ENCODE measurements around the gene SMG6.
A peak's percentile ranks its signal among the peaks of the same experiment; 100 is the strongest.
"Not testable (repeated sequence)": the region's sequence is repeated elsewhere in the genome, so short reads cannot be mapped to it uniquely, and the experiment has no call there.

Gene SMG6

DNA sequence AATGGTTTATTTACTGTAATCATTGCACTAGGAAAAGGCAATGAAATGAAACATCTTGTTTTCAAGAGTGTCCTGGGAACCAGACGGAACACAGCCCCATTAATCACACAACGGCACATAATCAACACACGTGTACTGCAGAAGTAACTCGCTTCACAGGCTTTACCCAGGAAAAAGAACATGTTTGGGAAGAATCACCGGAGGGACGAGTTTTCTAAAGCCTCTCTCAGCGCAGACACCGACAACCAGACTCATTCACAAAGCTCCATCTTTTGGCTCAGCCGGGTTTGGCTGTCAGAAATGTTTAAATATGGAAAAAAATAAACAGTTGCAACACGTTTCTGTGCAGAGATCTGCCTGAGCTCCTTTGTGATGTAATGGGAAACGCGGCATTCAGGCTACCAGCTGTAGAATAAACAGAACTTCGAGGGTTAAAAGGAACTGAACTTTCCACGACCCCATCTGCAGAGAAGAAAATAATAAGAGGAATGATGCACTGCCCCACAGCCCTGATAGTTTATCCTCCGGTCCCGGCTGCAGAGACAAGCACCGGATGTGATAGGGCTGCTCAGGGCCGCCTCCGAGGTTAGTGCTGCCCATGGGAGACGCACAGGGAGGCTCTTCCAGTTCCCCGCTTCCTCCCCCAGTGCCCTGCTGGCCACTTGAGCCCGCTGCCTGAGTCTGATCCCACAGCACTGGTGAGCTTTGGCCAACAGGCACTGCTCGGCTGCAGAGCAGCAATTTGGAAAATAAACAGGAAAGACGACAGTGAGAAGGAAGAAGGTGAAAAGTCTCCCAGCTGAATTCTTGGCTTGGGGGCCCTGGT lies 128.9 kb downstream of the SMG6 start:
- no peak for DNase-seq

DNA sequence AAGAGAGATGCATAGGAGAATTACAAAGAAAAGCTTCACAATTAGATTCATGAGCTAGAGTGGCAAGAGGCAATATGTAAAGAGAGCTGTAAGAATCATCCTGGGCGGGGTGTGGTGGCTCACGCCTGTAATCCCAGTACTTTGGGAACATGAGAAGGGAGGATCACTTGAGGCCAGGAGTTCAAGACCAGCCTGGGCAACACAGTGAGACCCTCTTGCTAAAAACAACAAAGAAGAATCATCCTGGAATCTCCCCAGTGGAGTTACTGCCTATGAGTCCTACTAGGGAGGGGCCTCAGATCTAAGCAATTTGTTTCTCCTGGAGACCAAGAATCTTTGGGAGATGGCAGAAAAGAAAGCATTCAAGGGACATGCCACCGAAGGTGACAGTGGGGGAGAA lies 129.6 kb downstream of the SMG6 start:
- no peak for DNase-seq

DNA sequence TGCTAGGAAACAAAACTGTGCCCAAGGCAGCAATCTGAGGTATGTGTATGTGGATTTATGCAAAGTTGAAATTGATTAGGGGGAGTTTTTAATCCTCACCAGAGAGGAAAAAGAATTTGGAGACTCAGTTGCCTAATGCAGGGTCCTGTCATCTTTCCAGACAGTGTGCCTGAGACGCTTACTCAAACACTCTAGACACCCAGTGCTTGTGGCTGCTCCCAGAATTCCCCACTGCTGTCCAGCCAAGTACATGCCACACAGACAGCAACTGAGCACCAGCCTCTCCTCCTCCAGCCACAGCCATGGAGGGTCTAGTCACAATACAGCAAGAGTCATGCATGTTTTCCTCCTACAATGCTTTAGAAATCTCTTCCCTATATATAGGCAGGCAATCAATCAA lies 130.6 kb downstream of the SMG6 start:
- DNase-seq, result no peak

DNA sequence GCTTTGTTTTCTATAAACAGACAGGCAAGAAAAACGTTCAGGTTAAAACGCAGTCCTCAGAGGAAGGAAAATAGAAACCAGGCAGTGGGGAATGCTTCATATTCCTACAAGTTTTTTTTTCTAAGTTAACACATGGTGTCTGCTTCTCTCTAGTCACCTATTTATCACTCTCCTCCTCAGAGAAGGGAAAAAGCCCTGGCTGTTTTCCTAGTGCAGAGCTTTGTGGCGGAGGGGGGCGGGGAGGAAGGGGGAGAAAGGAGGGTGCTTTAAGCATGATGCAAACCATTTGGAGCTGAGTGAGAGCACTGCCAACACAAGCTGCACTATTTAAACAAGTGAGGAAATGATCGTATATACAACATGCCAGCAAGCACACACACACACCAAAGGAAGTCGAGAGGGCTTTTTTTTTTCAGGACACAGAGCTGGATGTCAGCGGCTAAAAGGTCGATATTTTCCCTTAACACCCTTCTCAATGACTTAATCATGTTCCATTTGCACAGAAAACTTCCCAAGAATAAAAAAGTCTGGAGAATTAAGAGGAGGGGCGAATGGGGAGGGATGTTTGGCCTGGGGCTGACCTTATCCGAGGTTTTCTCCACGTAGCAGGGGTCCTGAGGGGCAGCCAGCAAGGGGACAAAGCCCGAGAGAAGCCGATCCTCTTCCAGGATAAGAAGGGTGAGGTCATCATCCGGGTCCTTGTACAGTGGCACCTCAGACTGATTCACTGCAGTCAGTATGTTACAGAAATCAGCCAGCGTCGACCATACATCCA lies 131.3 kb downstream of the SMG6 start:
- no peak for DNase-seq

DNA sequence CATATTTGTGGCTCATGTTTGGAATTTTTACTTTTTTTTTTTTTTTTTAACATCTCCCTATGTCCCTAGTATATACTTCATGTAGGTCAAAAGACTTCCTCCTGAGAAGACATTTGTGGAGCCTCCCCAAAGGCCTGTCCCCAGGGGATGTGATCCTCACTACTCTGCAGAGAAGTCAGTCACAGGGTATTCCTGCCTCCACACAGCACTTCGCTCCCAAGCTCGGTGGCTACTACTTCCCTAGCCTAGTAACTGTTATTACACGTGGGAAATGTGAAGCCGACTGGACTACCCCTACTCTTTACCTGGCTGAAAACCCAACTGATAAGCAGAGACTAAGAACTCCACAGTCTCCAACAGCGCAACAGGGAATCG lies 131.9 kb downstream of the SMG6 start:
- no peak for DNase-seq

DNA sequence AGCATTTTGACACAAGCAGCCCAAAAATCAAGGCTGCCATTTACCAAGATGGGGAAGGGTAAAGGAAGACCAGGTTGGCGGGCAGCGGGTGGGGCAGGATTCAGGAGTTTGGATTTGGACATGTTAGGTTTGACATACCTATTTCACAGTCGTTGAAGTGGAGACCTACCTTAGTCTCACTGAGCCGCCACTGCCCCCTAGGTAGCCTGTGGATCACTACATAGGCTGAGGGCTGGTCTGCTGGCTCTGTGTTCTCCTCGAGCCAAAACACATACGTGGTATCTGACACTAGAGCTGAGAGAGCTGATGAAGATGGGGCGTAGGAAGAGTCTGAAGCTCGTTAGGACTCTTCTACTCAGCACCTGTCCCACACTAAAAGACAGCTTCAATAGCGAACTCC lies 133.6 kb downstream of the SMG6 start:
- peak; percentile 16 to 25 for DNase-seq

DNA sequence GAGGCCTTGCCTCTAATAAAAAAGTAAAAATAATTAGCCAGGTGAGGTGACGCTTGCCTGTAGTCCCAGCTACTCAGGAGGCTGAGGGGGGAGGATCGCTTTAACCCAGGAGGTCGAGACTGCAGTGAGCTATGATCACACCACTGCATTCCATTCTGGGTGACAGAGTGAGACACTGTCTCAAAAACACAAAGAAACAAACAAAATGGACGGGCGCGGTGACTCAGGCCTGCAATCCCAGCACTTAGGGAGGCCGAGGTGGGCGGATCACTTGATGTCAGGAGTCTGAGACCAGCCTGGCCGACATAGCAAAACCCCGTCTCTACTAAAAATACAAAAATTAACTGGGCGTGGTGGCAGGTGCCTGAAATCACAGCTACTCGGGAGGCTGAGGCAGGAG lies 137.9 kb downstream of the SMG6 start:
- not testable (repeated sequence) for DNase-seq

DNA sequence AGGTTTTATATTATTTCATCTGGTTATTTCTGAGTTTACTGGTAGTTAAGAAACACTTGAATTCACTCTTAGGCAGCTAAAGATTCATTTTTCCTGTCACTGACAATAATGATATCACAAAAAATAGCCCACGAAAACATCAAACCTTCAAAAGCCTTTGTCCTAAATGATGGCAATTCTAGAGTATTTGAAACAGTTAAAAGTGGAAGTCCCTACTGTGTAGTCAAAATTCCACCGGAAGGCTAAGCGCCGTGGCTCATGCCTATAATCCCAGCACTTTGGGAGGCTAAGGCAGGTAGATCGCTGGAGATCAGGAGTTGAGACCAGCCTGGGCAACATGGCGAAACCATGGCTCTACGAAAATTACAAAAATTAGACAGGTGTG lies 145.2 kb downstream of the SMG6 start:
- no peak for DNase-seq

DNA sequence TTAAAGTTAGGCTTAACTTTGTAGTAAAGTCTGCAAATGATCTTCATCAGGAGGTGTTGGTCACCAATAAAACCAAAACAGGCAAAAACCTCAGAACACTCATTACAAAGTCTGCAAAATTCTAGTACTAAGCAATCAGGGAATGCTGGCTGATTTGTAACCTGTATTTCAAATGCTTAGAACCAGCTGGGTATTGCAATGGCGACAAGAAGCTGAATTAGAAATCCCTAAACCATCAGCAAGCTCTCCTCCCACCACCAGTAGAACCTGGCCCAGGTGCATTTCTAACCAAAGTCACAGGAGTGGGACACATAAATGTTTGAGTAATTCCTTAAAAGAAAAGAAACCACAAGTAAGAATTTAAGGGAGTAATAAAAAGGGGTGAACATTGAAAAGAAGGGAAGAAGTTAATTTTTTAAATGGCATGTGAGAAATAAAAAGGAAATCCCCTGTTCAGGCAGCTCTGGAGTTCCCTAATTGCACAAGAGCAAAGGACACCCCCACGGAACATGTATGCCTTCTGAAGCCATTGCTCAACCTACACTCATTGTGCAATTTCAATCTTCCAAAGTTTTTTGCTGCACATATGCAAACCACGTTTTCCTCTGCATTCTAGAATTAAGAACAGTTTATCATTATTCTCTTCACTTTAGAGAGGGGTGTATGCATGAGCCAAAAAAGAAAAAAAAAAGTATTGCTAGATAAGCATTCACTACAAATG lies 145.8 kb downstream of the SMG6 start:
- DNase-seq, result peak in 1 of 2 donors; percentile 42

DNA sequence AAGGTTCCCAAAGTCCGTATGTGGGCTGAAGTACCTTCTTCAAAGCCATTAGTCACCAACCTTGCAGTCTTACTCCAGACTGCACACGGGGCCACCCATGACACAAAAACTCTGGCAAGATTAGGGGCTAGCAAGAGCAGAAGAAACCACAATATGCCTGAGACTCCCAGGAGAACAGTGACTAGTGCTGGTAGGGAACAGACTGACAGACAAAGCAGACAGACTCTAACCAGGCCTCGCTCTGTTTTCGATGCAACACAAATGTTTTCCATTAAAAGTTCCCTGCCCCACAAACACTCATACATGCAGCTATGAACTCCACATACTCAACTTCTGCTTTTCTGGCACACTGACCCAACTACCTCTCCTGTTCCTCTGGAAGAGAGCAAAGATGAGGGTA lies 146.5 kb downstream of the SMG6 start:
- no peak for DNase-seq

DNA sequence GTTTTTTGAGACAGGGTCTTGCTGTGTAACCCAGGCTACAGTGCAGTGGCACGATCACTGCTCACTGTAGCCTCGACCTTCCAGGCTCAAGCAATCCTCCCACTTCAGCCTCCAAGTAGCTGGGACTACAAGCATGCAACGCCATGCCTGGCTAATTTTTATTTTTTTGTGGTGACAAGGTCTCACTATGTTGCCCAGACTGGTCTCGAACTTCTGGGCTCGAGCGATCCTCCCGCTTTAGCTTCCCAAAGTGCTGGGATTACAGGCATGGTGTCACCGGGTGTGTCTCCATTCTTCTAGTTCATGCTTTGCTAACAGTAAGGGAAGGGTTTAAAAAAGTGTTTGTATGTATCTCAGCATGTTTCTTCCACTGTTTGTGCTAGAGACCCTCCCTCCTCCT lies 146.9 kb downstream of the SMG6 start:
- no peak for DNase-seq

DNA sequence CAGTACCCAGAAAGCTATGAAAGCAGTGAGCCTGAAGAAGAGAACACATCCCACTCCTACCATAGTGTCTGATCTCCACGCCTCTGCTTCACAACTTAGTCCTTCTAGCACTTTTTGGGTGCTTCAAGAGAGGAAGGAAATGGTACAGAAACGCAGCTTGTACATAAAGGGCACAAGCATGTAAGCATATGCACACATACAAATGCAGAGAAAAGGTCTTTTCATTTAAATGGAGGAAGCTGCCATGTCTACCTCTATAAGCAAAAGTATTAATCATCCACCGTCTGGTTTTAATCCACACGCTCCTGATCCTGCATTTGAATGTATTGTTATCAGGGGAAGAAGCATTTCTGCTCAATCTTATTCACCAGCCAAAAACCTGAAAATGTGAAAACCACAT lies 148.0 kb downstream of the SMG6 start:
- no peak for DNase-seq

DNA sequence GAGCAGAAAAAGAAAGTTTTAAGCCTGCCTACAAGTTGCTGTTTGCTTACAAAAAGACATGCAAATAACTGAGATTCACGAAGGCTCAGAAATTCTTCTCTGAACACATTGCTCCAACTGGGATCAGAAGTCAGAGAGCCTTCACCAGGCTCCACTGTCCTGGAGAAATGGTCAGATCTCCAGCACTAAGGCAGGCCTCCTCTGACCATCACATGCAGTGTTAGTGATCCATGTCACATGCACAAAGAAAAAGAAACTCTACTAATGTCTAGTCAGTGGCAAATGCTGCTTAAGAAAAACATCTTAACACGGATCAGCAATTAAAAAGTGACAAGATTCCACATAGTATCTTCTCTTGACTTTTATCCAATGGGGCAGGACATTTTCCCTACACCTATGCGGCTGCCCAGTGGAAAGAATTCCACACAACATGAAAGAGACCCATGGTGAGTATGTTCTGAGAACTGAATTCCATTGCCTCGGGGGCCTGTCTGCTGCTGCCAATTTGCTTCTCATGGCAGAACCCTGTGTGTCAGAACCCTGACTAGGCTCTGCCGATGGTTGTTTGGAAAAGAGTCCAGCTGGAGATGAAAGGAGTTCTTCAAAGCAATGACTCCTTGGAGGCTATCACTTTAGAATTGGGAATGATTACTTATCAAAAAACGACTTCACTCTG lies 152.1 kb downstream of the SMG6 start:
- DNase-seq, result no peak

DNA sequence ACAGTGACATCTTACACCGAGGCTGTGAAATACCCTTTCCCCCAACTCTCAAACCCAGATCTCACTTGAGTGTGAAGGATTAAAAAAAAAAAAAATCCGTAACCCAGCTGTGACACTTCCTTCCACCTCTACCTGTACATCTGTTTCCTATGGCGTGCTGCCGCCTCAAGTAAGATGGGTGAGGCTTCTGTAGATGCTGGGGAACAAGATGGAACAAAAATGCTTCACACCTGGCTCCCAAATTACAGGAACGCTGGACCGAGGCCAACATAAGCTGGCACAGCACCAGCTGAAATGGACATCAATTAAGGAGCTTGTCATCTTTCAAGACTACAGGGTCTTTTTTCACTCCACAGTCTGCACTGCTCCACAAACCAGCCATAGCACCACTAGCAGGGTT lies 152.8 kb downstream of the SMG6 start:
- DNase-seq, result no peak

DNA sequence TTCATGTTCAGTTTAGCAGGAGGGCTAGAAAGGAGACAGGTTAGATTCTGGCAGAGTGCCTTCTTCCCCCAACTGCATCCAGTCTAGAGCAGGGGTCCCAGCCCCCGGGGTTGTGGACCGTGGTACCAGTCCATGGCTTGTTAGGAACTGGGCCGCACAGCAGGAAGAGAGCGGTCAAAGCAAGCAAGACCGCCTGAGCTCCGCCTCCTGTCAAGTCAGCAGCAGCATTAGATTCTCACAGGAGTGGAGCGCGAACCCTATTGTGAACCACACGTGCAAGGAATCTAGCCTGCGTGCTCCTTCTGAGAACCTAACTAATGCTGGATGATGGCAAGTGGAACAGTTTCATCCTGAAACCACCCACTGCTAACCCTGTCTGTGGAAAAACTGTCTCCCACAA lies 153.7 kb downstream of the SMG6 start:
- DNase-seq, result no peak

DNA sequence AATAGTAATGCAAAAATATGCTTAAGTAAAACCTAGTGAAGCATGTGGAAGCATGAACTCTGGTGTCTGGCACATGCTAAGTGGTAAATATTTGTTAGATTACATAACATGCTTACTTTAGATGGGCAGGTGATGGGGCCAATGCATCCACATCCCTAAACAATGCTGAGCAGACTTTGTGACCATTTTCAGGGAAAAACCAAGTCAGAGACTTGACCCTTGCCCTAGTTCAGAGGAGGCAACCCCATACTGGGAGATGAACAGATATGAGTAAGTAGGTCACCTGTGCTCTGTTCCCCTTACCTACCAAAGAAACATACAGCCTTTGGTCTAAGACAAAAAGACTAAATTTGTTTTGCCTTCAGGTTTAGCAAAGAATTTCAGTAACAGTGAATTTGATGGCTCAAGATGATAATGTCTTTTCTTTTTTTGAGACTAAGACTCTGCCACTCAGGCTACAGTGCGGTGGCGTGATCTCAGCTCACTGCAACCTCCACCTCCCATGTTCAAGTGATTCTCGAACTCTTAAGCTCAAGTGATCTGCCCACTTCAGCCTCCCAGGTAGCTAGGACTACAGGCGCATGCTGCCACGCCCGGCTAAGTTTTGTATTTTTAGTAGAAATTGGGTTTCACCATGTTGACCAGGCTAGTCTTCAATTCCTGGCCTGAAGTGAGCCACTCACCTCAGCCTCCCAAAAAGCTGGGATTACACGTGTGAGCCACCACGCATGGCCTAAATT lies 157.3 kb downstream of the SMG6 start:
- peak in 1 of 2 donors; percentile 19 for DNase-seq

DNA sequence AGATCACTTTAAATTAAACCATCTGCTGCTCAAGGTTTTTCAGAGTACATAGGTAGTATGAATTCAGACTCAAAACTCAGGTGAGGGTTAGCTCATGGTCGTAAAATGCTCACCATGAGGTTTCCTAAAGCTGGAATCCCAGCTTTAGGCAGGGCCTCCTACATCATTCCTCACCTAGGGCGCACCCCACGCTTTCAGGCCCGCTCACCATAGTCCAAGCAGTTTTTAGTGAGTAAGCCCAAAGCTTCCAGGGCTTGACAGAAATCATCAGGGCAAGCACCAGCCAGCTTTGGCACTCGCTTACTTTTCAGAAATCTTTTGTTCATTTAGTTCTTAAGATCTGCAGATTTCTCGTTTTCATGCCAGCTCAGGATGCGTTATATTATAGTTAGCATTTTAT lies 158.9 kb downstream of the SMG6 start:
- DNase-seq, result no peak

DNA sequence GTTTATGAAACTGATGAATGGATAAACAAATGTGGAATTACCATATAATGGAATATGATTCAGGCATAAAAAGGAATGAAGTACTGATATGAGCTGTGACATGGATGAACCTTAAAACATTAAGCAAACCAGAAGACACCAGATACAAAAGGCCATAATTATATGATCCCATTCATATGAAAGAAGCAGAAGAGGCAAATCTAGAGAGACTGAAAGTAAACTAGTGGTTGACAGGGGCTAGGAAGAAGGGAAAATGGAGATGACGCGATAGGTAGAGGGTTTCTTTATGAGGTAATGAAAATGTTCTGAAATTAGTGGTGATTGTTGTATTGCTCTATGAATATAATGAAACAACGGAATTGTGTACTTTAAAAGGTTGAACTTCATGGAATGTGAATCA lies 160.3 kb downstream of the SMG6 start:
- DNase-seq, result no peak

DNA sequence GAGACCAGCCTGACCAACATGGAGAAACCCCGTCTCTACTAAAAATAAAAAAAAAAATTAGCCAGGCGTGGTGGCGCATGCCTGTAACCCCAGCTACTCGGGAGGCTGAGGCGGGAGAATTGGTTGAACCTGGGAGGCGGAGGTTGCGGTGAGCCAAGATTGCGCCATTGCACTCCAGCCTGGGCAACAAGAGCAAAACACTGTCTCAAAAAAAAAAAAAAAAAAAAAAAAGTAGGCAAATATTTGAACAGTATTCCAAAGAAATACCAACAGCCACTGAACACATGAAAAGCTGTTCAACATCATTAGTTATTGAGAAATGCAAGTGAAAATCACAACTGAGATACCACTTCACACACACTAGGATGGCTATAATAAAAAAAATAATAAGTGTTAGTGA lies 160.9 kb downstream of the SMG6 start:
- DNase-seq, result not testable (repeated sequence)

DNA sequence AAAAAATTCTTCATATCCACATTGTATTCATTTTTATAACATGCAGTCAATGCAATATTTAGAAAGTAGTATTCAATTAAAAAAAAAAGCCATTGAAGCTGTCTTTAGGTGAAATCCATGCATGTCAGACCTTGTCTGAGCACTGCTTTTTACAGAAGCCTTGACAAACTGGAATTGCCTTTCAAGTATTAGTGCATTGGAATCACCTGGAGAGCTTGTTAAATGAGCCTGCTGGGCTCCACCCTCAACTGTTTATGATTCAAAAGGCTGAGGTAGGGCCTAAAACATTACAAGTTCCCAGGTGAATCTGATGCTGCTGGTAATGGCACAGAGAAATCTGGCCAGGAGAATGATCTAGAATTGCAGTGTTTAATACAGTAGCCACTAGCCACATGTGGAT lies 162.9 kb downstream of the SMG6 start:
- no peak for DNase-seq

DNA sequence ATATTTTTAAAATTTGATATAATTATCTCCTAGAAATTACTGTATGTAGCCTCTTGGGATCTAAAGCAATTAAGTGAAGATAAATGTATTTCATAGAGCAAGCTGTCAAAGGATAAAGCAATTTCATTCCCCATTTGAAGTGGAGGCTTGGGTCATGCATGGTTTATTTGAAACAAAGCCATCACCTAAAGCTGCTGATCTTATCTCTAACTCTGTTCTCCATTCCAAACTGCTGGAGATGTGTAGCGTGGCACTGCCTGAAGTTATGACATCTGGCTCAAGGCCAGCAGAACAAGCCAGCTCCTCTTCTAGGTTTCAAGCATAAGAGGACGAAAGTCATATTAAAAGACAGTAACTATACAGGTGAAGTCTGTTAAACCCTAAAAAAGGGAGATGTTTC lies 164.8 kb downstream of the SMG6 start:
- DNase-seq, result no peak

DNA sequence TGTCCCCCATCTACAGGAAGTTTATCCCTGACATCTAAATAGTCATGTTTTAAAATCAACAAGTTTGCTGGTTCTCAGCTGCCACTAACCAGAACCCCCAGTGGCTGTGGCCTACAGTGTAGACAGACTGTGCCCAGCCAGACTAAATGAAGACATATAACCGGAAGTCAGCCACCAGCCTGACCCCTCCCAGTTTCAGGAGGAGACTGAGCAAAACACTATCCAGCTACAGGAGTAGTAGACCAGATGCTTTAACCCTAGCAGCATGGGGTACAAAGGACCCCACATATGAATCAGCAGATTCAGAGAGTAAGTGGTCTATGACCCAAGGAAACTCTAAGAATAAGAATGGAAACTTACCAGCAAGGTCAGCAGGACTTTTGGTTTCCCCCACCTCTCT lies 165.3 kb downstream of the SMG6 start:
- peak; percentile 28 to 47 for DNase-seq
